Heart left ventricle (tissue), 13 donors: ENCODE results near the gene NTMT1.

ENCODE experiments used
- CTCF ChIP-seq, 12 donors: fragments of 200-600 bp; sonication (generic) in 4 of 12; IDR thresholded peaks; one replicate each; pipeline versions ENCODE4 v1.5.0 to v1.8.0; 2018 to 2022; ENCODE audit warnings: antibody characterized with exemption in 12 of 12, mild to moderate bottlenecking in 5 of 12
- POLR2A ChIP-seq, 2 donors: fragments of 450-650 bp; IDR thresholded peaks; one replicate each; pipeline ENCODE4 v1.6.1; 2017; ENCODE audit warnings: antibody characterized with exemption in 2 of 2, mild to moderate bottlenecking in 2 of 2, moderate library complexity in 2 of 2
- donor health status: ischemic (EF 13 %, LVEDD 7.1; RV severe dilation, severe dysfunction).
- donor health status: DM: no; HTN: yes; CAD: no.
- donor health status: DM: no; HTN: no; CAD: no.
- donor health status: ischemic (EF 25% LVEDD 6.9; RV normal size, moderate dysfunction).
- donor health status: ischemic (EF 25% LVEDD 5.7; RV mildly dilated, moderate dysfunction).
- donor health status: ischemic (EF 35%, LVEDD 5.7; RV mildly dilated, moderate dysfunction).
- donor health status: nonischemic (EF 11% LVEDD 7.7; RV severe dilation, severe dysfunction).
- donor health status: DM: yes; HTN: yes; CAD: no.
- donor health status: PGD.
- donor health status: ischemic (EF 29% LVEDD 5.4; RV normal size, mild dysfunction).
- donor health status: nonischemic (EF 23%, LVEDD 6.1; RV moderate dilation, normal function).

GRCh38 chr9:129595311-129595741 lies 30.6 kb upstream of the NTMT1 start:
- TF ChIP-seq CTCF (IDR thresholded peaks at IDR 0.05), result no peak
- TF ChIP-seq POLR2A (IDR thresholded peaks at IDR 0.05), result no peak
